Embryonic facial prominence (tissue), 1 donor: Measurements from ENCODE around the gene NAGLU.
"Not testable (repeated sequence)": the region's sequence is repeated elsewhere in the genome, so short reads cannot be mapped to it uniquely, and the experiment has no call there.

Experiments
- DNase-seq: peaks from one replicate; pipeline ENCODE4 v3.0.0-alpha.2; 2016; ENCODE audit errors: extremely low spot score

The NAGLU gene

DNA sequence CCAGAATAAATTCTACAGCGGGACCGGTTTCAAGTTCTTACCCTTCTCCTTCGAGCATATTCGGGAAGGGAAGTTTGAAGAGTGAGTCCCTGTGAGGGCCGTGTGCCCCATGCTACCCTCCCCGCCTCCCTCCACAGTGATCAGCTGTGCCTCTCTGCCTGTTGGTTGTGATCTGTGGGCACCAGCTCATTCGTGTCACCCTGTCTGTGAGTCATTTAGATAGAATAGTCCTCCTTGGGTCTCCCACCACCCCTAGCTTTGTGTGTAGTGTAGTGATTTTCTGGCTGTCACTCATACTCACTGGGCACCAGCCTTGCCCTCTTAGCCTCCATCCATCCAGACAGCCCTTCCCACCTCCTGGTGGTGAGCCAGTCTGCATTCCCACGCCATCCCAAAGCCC, 15.0 kb upstream of the NAGLU start:
- DNase-seq: no peak

DNA sequence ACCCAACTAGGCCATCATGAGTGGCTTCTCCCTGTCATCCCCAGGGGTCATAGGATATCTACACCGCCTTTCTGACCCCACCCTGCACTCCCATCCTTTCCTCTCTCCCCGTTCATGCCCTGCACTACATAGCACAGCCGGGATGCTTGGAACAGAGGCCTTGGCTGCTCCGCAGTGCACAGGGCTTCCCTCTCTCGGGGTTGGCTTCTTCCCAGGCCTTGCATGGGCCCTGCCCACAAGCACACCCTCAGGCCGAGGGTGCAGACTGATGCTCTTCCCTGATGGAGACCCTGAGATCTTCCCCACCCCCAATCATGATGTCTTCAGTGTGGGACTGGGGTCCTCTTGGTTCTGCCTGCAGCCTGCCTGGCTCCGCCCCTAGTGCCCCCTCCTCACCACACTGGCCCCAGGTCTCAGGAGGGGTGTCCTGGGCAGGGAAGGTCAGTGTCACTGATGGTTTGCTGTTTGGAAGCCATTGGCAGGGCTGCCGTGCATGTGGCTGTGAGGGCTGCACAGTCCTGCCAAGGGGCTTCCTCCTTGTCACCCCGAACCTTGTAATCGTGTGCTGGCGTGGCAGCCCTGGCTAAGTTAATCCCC, 14.3 kb upstream of the NAGLU start:
- DNase-seq: no peak

- DNase-seq: no peak
These were observed 13.7 kb upstream of the NAGLU start for GRCh38 chr17:42522263-42522790.

- no peak for DNase-seq
These were observed 13.2 kb upstream of the NAGLU start for GRCh38 chr17:42522798-42523278.

DNA sequence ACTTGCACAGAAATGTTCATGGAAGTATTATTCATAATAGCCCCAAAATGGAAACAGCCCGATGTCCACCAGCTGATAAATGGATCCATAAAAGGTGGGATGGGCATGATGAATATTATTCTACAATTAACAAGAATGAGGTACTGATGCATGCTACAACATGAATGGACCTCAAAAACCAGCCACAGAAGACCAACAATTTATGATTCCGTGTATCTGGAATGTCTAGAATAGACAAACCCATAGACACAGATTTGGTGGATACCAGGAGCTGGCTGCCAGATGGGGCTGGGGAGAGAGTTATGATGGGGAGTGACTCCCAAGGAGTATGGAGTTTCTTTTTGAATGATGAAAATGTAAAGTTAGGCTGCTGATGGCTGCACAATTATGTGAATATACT, 10.8 kb upstream of the NAGLU start:
- DNase-seq: no peak

GRCh38 chr17:42526031-42526444, 10.0 kb upstream of the NAGLU start:
- no peak for DNase-seq

GRCh38 chr17:42527932-42528331, 8.1 kb upstream of the NAGLU start:
- DNase-seq: no peak

GRCh38 chr17:42529061-42529460, 7.0 kb upstream of the NAGLU start:
- no peak for DNase-seq

DNA sequence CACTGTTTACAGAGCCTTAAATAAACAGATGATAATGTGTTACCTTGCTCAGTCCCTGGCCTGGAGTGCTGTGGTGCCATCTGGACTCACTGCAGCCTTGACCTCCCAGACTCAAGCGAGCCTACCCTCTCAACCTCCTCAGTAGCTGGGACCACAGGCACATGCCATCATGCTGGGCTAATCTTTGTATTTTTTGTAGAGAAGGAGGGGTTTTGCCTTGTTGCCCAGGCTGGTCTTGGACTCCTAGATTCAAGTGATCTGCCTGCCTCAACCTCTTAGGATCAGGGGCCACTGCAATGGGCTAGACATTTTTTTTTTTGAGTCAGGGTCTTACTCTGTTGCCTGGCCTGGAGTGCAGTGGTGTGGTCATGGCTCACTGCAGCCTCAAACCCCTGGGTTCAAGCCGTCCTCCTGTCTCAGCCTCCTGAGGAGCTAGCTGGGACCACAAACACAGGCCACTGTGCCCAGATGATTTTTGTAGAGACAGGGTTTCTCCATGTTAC, 5.0 kb upstream of the NAGLU start:
- DNase-seq: no peak

GRCh38 chr17:42531455-42532354, 4.3 kb upstream of the NAGLU start:
- no peak for DNase-seq

DNA sequence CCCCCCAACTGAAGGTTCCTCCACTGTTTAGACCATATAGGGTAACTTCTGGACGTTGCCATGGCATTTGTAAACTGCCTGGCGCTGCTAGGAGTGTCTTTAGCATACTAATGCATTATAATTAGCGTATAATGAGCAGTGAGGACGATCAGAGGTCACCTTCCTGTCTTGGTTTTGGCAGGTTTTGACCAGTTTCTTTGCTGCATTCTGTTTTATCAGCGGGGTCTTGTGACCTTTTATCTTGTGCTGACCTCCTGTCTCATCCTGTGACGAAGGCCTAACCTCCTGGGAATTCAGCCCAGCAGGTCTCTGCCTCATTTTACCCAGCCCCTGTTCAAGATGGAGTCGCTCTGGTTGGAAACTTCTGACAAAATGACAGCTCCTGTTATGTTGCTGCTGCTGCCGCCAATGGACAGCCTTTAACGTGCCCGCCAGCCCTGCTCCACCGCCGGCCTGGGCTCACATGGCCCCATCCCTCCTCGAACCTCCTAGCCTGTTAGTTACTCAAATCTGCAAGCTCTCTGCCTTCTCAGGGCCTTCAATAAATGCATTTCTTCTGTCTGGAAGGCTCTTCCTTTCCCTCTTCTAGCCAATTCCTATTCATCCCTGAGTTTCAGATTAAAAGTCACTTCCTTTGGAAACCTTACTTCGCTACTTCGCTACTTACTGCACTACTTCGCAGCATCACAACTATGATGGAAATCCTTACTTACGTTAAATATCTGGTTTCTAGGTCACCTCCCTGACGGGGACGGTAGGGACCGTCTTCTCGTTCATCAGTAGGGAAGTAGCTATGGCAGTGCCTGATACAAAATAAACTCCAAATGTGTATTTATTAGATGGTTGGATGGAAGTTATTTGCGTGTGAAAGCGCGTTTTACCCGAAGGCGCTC, 640 bp upstream of the NAGLU start:
- DNase-seq: no peak

DNA sequence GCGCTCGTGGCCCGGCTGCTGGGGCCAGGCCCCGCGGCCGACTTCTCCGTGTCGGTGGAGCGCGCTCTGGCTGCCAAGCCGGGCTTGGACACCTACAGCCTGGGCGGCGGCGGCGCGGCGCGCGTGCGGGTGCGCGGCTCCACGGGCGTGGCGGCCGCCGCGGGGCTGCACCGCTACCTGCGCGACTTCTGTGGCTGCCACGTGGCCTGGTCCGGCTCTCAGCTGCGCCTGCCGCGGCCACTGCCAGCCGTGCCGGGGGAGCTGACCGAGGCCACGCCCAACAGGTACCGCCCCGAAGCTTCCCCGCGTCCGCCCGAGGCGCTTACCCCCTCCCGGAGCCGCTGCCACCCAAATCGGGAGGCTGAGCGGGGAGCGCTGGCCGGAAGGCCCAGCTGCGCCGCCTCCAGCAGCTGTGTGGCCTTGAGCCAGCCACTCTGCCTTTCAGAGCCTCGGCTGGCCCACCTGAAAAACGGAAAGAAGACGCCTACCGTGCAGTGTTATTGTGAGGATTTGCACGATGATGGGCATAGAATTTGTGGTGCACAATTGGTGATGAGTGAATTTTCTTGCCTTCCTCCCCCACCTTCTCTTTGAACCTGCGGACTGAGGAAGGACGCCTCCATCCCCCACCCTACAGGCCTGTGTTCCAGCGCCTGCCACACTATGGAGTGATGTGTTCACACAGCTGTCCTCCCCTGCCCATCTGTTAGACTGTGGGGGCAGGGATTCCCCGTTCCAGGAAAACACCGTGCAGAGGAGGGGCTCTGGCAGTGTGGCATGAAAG, 523 bp downstream of the NAGLU start:
- DNase-seq: no peak

GRCh38 chr17:42537156-42537805, 1.2 kb downstream of the NAGLU start:
- no peak for DNase-seq

DNA sequence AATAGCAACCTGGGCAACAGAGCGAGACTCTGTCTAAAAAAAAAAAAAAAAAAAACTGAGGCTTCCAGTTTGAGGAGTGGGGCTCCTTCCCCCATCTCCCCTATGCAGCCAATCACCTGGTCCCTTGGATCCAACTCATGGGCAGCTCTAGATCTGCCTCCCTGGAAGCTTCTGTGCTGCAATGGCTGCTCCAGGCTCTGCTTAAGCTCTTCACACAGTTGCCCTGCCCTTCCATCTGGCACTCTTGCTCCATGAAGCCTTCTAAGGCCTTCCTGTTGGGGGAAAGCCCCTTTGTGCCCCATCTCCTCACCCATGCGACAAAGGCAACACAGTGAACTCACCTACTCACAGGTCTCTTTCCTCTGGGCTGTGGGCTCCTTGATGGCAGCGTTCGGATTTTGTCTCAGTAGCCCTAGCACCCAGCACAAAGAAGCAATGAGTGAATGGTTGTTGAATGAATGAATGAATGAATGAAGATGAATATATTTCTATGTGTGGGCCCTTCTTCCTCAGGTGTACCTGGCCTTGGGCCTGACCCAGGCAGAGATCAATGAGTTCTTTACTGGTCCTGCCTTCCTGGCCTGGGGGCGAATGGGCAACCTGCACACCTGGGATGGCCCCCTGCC, 1.9 kb downstream of the NAGLU start:
- DNase-seq: no peak

- no peak for DNase-seq
These were observed 2.4 kb downstream of the NAGLU start for GRCh38 chr17:42538482-42538881.

DNA sequence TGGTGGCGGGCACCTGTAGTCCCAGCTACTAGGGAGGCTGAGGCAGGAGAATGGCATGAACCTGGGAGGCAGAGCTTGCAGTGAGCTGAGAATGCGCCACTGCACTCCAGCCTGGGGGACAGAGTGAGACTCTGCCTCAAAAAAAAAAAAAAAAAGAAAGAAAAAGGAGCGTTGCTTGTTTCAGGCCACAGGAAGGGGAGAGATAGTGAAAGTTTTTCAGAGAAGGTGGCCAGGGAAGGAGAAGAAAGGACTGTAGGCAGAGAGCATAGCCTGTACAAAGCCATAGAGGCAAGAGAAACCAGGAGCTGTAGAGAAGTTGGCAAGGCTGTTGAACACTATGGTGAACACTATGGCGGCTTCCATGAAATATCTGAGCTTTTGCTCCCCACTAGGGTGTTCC, 4.5 kb downstream of the NAGLU start:
- DNase-seq: not testable (repeated sequence)

GRCh38 chr17:42541041-42541833, 5.2 kb downstream of the NAGLU start:
- DNase-seq: no peak

- DNase-seq: no peak
These were observed 7.4 kb downstream of the NAGLU start for GRCh38 chr17:42543190-42544079.
